ENCODE results near the gene SYCE3.
A peak's percentile ranks its signal among the peaks of the same experiment; 100 is the strongest.
"Not testable (repeated sequence)": the region's sequence is repeated elsewhere in the genome, so short reads cannot be mapped to it uniquely, and the experiment has no call there.

SYCE3 gene, protein sequence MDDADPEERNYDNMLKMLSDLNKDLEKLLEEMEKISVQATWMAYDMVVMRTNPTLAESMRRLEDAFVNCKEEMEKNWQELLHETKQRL

DNA sequence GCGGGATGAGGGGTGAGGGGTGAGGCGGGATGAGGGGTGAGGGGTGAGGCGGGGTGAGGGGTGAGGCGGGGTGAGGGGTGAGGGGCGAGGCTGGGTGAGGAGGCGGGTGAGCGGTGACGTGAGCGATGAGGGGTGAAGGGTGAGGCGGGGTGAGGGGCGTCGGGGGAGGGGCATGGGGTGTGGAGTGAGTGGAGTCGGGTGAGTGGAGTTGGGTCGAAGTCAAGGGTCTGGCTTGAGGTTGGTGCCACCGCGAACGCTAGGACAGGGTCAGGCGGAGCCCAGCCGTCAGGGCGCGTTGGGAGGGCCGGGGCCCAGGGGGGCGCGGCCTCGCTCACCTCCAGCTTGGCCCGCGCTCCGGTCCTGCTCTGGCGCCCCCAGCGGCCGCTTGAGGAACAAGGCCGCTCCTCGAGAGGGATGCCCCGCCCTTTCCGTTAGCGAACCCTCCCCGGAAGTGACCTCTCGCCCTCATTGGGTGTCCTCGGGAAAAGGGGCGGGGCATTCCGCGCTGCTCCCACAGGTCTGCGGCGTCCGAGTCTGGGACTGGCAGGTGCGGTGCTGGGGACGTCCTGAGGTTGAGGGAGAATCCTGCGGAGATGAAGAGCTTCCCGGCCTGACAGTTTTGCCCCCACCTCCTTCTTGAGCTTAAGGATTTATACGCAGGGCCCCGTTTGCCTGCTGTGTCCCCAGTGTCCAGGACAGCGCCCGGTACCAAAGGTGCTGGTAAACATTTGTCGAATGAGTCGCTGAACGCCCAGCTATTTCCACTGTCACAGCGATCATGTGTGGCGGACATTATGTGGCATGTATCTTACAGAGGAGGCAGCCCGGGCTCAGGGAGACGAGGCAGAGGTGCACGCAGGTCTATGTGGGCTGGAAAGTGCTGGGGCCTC lies at the start of gene SYCE3:
Gene SYCE3, minus strand, starts transcription at position 397 of the 890 bp plus-strand sequence. CDS start 6,514 bp downstream, outside the sequence.
- DNase-seq (ENCODE audit: low read depth in 1 of 2, low spot score in 1 of 2) = peak; percentile 96 to 97

DNA sequence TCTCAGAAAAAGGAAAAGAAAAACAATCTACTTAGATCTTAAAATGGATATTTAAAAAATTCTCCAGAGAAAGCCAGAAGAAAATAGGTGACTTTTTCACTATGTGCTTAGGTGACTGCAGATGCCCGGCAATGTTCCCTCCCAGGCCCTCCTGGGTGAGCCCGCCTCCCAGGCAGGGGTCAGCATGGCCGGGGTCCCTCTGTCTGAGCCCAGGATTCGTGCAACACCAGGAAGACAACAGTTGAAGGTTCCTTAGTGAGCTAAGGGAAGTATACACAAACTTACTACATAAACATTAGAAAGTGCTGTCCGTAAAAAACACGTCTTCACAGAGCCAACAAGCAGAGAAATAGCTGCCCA lies 49.4 kb upstream of the SYCE3 start:
- DNase-seq (ENCODE audit: low read depth in 1 of 2, low spot score in 1 of 2) = no peak

DNA sequence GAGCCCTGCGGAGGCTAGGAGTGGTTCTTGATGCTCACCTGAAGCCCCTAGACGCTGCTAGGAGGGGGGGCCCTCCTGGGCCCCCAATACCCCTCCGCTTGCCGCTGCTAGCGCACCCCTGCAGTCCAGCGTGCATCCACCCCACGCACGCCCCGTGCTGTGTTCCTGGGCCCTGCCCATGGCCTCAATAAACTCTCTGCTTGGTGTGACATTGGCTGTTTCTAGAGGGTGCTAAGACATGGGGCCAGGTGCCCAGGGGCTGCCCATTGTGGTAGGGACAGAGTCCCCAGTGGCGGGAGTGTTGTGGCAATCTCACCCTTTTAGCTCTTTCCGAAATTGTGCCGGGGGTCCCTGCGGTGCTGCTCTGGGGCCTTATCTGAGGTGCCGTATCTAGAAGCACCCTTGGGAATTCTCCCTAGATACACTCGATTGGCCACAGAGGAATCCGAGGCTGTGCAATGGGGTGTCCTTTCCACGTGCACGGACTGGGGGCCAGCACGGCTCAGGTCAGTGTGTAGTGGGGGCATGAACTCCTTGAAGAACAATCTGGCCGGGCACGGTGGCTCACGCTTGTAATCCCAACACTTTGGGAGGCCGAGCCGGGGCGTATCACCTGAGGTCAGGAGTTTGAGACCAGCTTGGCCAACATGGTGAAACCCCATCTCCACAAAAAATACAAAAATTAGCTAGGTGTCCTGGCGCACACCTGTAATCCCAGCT lies 48.8 kb upstream of the SYCE3 start:
- no peak for DNase-seq (ENCODE audit: low read depth in 1 of 2, low spot score in 1 of 2)

GRCh38 chr22:50610581-50610980 lies 47.9 kb upstream of the SYCE3 start:
- DNase-seq (ENCODE audit: low read depth in 1 of 2, low spot score in 1 of 2) = no peak

GRCh38 chr22:50610041-50610451 lies 47.3 kb upstream of the SYCE3 start:
- no peak for DNase-seq (ENCODE audit: low read depth in 1 of 2, low spot score in 1 of 2)

DNA sequence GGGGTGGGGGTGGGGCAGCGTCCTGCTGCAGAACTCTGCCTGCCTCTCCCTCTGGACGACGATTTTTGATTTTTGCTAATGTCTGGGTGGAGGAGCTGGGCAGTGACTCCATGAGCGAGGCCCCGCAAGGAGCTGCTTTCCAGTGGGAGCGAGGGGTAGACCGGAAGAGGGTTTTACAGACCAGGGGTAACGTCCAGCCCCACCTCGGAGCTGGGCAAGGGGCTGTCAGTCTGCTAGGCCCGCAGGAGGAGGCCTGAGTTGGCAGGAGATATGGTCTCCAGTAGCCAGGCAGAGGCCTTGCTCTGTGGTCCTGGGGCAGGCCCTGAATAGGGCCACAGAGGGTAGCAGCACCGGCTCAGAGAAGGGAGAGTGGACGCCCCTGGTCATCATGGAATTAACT lies 46.9 kb upstream of the SYCE3 start:
- DNase-seq (ENCODE audit: low read depth in 1 of 2, low spot score in 1 of 2) = no peak

DNA sequence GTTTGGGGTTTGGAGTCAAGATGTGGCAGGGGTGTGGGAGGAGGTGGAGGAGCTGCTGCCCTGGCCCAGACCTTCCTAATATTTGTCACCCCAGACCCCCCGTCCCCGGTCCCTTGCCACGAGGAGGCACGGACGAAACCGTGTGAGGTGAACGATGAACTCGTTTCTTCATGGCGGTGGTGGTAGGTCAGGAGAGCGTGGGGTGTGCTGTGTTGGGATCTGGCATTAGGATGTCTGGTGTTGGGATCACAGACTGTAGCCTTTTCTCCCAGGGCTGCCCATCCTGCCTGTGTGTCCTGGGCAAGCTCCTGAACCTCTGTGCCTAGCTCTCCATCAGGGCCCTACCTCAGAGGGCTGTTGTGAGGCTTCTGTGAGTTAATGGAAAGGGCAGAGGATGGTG lies 46.3 kb upstream of the SYCE3 start:
- no peak for DNase-seq (ENCODE audit: low read depth in 1 of 2, low spot score in 1 of 2)

- DNase-seq (ENCODE audit: low read depth in 1 of 2, low spot score in 1 of 2) = not testable (repeated sequence)
Observed at GRCh38 chr22:50608058-50608840, 45.5 kb upstream of the SYCE3 start.

GRCh38 chr22:50607659-50608020 lies 44.9 kb upstream of the SYCE3 start:
- DNase-seq (ENCODE audit: low read depth in 1 of 2, low spot score in 1 of 2) = no peak

DNA sequence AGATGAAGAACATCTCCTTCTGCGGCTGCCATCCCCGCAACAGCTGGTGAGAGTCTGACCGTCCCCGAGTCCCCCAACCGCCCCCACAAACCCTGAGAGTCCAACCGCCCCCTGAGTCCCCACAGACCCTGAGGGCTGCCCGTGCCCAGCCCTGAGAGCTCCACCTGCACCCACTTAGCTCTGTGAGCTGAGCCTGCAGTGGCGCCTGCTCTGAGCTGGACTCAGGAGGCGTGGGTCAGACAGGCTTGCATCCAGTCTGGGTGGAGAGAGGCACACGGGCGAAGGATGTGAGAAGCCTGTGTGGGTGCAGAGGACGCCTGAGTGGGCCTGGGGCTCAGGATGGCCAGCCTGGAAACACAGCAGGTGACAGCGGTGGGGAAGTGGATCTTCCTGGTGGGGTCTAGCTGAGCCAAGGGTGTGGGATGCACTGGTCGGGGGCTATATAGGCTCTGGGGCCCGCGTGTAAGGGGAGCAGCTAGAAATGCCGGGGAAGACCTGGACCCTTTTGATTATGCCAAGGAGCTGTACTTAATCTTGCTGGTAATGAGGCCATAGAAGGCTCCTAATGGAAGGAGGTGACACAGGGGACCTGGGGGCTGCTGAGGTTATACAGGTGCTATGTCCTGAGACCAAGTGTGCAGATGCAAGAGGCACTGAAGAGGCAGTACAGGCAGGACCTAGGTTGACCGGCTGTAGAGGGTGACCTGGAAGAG lies 44.4 kb upstream of the SYCE3 start:
- DNase-seq (ENCODE audit: low read depth in 1 of 2, low spot score in 1 of 2) = no peak

GRCh38 chr22:50606165-50606945 lies 43.6 kb upstream of the SYCE3 start:
- DNase-seq (ENCODE audit: low read depth in 1 of 2, low spot score in 1 of 2) = no peak

- DNase-seq (ENCODE audit: low read depth in 1 of 2, low spot score in 1 of 2) = no peak
Observed at GRCh38 chr22:50605613-50606074, 42.9 kb upstream of the SYCE3 start.

DNA sequence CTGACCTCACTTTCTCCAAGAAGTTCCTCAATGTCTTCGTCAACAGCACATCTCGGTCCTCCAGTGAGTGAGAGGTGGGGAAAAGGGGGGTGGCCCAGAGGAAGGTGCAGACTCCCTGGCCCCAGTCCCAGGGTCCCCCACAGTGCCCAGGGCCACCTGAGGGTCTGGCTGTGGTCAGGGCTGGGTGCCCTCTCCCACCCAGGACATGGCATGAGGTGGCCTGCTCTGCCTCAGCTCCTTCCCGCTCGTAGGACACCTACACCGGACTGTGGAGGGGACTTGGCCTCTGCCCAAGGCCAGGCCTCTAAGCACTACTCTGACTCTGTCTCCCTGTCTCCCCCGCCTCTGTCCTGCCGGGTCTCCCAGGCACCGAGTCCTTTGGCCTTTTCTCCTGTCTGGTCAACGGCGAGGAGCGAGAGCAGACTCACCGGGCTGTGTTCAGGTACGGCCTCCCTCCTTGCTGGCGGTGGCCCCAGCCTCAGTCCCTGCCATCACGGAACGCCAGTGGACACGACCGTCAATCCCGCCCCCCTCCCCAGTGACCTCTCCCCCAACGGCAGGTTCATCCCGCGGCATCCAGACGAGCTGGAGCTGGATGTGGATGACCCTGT lies 42.4 kb upstream of the SYCE3 start:
- DNase-seq (ENCODE audit: low read depth in 1 of 2, low spot score in 1 of 2) = no peak

DNA sequence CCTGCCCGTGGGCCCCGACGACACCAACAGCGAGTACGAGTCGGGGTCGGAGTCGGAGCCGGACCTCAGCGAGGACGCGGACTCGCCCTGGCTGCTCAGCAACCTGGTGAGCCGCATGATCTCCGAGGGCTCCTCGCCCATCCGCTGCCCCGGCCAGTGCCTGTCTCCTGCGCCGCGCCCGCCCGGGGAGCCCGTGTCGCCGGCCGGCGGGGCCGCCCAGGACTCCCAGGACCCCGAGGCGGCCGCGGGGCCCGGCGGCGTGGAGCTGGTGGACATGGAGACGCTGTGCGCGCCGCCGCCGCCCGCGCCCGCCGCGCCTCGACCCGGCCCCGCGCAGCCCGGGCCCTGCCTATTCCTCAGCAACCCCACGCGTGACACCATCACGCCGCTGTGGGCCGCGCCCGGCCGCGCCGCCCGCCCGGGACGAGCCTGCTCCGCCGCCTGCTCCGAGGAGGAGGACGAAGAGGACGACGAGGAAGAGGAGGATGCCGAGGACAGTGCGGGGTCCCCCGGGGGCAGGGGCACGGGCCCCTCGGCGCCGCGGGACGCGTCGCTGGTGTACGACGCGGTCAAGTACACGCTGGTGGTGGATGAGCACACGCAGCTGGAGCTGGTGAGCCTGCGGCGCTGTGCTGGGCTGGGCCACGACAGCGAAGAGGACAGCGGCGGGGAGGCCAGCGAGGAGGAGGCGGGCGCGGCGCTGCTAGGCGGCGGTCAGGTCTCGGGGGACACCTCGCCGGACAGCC lies 41.7 kb upstream of the SYCE3 start:
- no peak for DNase-seq (ENCODE audit: low read depth in 1 of 2, low spot score in 1 of 2)

DNA sequence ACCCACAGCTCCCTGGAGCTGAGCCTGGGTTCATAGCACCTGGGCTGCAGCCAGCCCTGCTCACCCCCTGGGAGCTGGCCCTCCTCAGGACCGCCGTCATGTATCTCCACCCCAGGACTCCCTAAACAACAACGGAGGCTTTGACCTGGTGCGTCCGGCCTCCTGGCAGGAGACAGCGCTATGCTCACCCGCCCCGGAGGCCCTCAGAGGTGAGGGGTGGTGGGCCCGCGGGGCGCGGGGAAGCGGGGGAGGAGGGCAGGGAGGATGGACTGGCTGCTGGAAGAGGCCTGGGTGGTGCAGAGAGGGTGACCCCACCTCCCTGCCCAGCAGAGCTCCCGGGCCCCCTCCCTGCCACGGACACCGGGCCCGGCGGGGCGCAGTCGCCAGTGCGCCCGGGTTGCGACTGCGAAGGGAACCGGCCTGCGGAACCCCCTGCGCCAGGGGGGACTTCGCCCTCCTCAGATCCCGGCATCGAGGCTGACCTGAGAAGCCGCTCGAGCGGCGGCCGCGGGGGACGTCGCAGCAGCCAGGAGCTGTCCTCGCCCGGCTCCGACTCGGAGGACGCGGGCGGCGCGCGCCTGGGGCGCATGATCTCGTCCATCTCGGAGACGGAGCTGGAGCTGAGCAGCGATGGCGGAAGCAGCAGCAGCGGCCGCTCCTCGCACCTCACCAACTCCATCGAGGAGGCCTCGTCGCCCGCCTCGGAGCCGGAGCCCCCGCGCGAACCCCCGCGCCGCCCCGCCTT lies 41.0 kb upstream of the SYCE3 start:
- no peak for DNase-seq (ENCODE audit: low read depth in 1 of 2, low spot score in 1 of 2)

DNA sequence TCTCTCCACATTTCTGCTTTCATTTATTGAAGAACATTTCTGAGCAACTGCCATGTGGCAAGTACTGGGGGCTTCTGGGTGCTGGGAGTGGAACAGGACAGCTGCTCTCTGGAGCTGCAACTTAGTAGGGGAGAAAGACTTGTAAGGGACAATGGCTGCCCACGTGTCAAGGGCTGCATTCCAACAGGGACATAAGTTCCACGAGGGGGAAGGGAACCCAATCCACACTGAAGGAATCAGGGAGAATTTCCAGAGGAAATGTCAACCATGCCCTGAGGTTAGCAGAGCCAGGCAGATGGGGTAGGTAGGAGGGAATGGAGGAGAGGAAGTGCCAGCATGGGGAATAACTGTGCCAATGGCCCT lies 39.6 kb upstream of the SYCE3 start:
- no peak for DNase-seq (ENCODE audit: low read depth in 1 of 2, low spot score in 1 of 2)

- no peak for DNase-seq (ENCODE audit: low read depth in 1 of 2, low spot score in 1 of 2)
Observed at GRCh38 chr22:50601669-50602337, 39.1 kb upstream of the SYCE3 start.
